CD4-positive, CD25-positive, alpha-beta regulatory T cell (primary cell): ENCODE results near the gene LRRC8D. TPM values are rescaled to one million over a fixed set of nuclear protein-coding genes. Genes with fewer than 3 reads are reported as not detected.
A peak's percentile ranks its signal among the peaks of the same experiment; 100 is the strongest.
"Not testable (repeated sequence)": the region's sequence is repeated elsewhere in the genome, so short reads cannot be mapped to it uniquely, and the experiment has no call there.

ENCODE experiments used
- ATAC-seq, 2 donors: fragments of 150-1000 bp; cut with Tn5 transposase; one replicate each; pipeline ENCODE4 v1.10.0; 2021; ENCODE audit warnings: low read depth in 2 of 2, moderate number of reproducible peaks in 2 of 2, moderate library complexity in 1 of 2
- DNase-seq, 3 donors: peaks; one replicate each; pipeline versions ENCODE4 v3.0.0 to v3.0.0-alpha.2; 2012 to 2022; ENCODE audit warnings: mixed read lengths in 1 of 3
- H3K27ac ChIP-seq: one replicate; pipeline ENCODE4 v1.7.0; 2013; ENCODE audit warnings: mild to moderate bottlenecking, low read length; ENCODE audit not compliant: insufficient read depth, poor library complexity, severe bottlenecking
- H3K27me3 ChIP-seq: one replicate; pipeline ENCODE4 v1.7.0; 2013; ENCODE audit warnings: low read length; ENCODE audit not compliant: control insufficient read depth, insufficient read depth
- H3K36me3 ChIP-seq: one replicate; pipeline ENCODE4 v1.7.0; 2013; ENCODE audit warnings: mild to moderate bottlenecking, low read length, moderate library complexity; ENCODE audit not compliant: control insufficient read depth, insufficient read depth
- H3K4me1 ChIP-seq: 2 replicates; pipeline ENCODE4 v1.7.0; 2013; ENCODE audit warnings: mild to moderate bottlenecking, low read length; ENCODE audit not compliant: insufficient read depth, control insufficient read depth, poor library complexity, severe bottlenecking
- H3K4me3 ChIP-seq: one replicate; pipeline ENCODE4 v1.7.0; 2013; ENCODE audit warnings: low read depth, mild to moderate bottlenecking, low read length, moderate library complexity
- H3K9me3 ChIP-seq, 2 experiments: 1 replicate in 1 of 2; 2 replicates in 1 of 2; pipeline ENCODE4 v1.7.0; 2013; ENCODE audit warnings: low read length in 2 of 2, mild to moderate bottlenecking in 1 of 2, moderate library complexity in 1 of 2; ENCODE audit not compliant: control insufficient read depth in 2 of 2
- H3K27ac Mint-ChIP-seq, 3 donors: one replicate each; pipeline ENCODE4 v1.8.0; 2020 to 2022; ENCODE audit warnings: mild to moderate bottlenecking in 3 of 3, mixed read lengths in 3 of 3, moderate library complexity in 2 of 3
- H3K27me3 Mint-ChIP-seq: one replicate; pipeline ENCODE4 v1.8.0; 2022; ENCODE audit warnings: mild to moderate bottlenecking, mixed read lengths
- H3K36me3 Mint-ChIP-seq: one replicate; pipeline ENCODE4 v1.8.0; 2020; ENCODE audit warnings: mixed read lengths
- H3K4me1 Mint-ChIP-seq, 4 donors: one replicate each; pipeline ENCODE4 v1.8.0; 2020 to 2022; ENCODE audit warnings: mixed read lengths in 4 of 4, mild to moderate bottlenecking in 1 of 4
- H3K4me3 Mint-ChIP-seq, 4 donors: one replicate each; pipeline ENCODE4 v1.8.0; 2020 to 2022; ENCODE audit warnings: mild to moderate bottlenecking in 4 of 4, mixed read lengths in 4 of 4, moderate library complexity in 3 of 4
- H3K9me3 Mint-ChIP-seq, 7 donors: one replicate each; pipeline ENCODE4 v1.8.0; 2020 to 2022; ENCODE audit warnings: mixed read lengths in 7 of 7, mild to moderate bottlenecking in 3 of 7, moderate library complexity in 2 of 7
- polyA plus RNA-seq, 4 donors: library from polyadenylated mRNA; unstranded; fragments of 300-500 nt; fragmentation: Illumina TruSeq; gene quantifications; one replicate each; pipeline ENCODE4 v1.2.3, GENCODE V29; 2021
- total RNA-seq: library from RNA; stranded (reverse); gene quantifications from one replicate; pipeline ENCODE4 v1.2.3, GENCODE V29; 2022

The LRRC8D gene
- total and polyA plus RNA-seq, 5 donors from 2014 or later = 23.6 to 69.0 (median 54.5) TPM

DNA sequence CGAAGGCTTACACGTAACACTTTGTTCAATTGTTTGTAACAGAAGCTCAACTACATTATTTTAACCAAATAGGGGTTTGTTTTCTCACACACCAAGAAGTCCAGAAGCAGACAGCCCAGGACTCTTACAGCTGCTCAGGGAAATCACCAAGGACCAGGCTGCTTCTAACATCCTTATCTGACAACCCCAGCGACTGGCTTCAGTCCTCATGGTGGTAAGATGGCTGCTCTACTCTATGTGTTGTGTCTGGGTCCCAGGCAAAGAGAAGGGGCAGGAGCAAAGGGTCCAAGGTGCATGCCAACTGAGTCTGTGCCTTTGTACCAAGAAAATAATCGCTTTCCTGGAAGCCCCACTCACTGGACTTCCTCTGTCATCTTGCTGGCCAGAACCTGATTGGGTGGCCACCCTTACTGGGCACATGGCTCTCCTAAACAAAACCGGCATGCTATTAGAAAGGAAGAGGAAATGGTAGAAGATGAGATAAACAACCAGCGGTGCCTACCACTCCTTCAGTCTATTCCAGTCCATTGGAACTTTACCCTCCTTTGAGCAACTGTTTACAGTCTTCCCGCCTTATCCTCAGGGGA, 34.1 kb upstream of the LRRC8D start:
- Mint-ChIP-seq H3K27me3 (no peaks in the 10 kb centered on the region), H3K4me3 (no peak overlapping the region), H3K4me1 (peaks cover 7 to 10% (median 9%) of the 10 kb centered on the region in 4 donors), H3K9me3 (no peaks in the 10 kb centered on the region), H3K36me3 (no peaks in the 10 kb centered on the region), H3K27ac (no peak overlapping the region)
- DNase-seq = no peak
- H3K36me3 ChIP-seq = no peaks in the 10 kb centered on the region
- no peaks in the 10 kb centered on the region for H3K9me3 ChIP-seq
- no peak for ATAC-seq
- peaks cover 5% of the 10 kb centered on the region for H3K4me1 ChIP-seq
- no peaks in the 10 kb centered on the region for H3K27me3 ChIP-seq
- no peak overlapping the region for H3K27ac ChIP-seq
- no peak overlapping the region for H3K4me3 ChIP-seq

DNA sequence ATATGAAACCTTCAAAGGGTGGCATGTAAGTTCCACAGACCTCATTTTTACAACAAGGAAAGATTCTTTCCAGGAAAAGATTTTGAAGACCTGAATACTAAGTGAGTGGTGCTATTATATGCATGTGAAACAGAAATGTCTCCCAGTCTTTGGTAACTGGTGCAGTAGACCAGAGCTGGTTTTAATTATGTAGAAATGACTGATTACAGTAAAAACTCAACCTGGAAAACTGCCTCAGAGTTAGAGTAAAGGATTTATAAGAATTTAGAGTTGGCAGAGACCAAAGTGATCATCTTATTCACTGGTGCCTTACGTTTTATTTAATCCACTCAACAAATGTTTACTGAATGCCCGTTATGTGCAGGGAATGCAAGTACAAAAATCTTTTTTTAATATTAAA, 30.2 kb upstream of the LRRC8D start:
- Histone ChIP-seq H3K4me1 (no peaks in the 10 kb centered on the region), H3K27me3 (no peaks in the 10 kb centered on the region), H3K4me3 (no peak overlapping the region), H3K9me3 (no peaks in the 10 kb centered on the region), H3K36me3 (no peaks in the 10 kb centered on the region), H3K27ac (no peak overlapping the region)
- Mint-ChIP-seq H3K27ac (no peak overlapping the region), H3K4me1 (no peaks in the 10 kb centered on the region), H3K27me3 (no peaks in the 10 kb centered on the region), H3K9me3 (peaks cover 0 to 2% (median 0%) of the 10 kb centered on the region in 7 donors), H3K36me3 (no peaks in the 10 kb centered on the region), H3K4me3 (no peak overlapping the region)
- ATAC-seq (no peak), DNase-seq (no peak)

DNA sequence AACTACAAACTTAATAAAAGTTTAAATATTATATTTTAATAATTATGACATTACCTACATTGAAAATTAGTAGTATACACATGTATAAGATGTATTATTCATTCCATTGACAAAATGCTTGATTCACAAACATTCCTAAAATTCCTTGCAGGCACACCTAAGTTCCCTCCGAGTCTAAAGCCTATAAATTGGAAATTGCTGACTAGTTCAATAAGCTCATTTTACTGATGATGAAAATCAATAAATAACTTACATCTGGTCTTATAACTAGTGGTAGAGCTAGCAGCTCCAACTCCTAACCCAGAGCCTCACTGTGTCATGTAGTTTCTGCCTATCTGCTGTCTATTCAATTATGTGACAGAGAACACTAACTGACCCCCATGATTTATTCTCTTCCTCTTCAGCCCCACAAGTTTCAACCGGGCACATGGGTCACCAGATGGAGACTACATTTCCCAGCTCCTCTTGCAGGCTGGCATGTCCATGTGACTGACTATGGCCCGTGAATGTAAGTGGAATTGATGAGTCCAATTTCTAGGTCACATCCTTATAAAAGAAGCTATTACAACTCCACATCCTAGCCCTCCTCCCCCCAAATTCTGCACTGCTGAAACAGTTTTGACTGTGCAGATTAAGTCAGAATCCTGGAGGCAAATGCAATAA, 29.6 kb upstream of the LRRC8D start:
- Histone ChIP-seq H3K9me3 (no peaks in the 10 kb centered on the region), H3K27ac (no peak overlapping the region), H3K4me3 (no peak overlapping the region), H3K36me3 (no peaks in the 10 kb centered on the region), H3K27me3 (no peaks in the 10 kb centered on the region), H3K4me1 (no peaks in the 10 kb centered on the region)
- ATAC-seq (no peak), DNase-seq (no peak)
- H3K36me3 Mint-ChIP-seq = no peaks in the 10 kb centered on the region
- H3K4me3 Mint-ChIP-seq = no peak overlapping the region
- peaks cover 0 to 3% (median 0%) of the 10 kb centered on the region in 4 donors for H3K4me1 Mint-ChIP-seq
- H3K27me3 Mint-ChIP-seq = no peaks in the 10 kb centered on the region
- H3K27ac Mint-ChIP-seq = no peak overlapping the region
- H3K9me3 Mint-ChIP-seq = peaks cover 0 to 2% (median 0%) of the 10 kb centered on the region in 7 donors

DNA sequence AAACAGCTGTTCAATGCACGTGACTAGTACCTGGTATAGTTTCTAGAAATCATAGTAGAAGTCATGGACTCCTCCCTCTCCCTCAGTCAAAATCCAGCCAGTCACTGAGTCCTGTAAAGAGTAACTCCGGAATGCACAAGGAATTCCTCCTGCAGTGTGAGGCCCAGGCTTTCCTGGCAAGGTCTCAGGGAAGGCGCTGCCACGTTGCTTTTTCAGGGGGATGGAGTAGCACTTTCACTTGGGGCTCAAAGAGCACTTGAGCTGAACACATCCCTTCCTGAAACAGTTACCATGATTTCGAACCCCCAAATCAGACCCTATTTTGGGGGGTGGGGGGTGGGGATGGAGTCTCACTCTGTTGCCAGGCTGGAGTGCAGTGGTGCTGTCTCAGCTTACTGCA, 26.4 kb upstream of the LRRC8D start:
- Mint-ChIP-seq H3K27ac (no peak overlapping the region), H3K9me3 (peaks cover 0 to 3% (median 0%) of the 10 kb centered on the region in 7 donors), H3K4me3 (no peak overlapping the region), H3K27me3 (peaks cover 4% of the 10 kb centered on the region), H3K4me1 (peaks cover 0 to 3% (median 0%) of the 10 kb centered on the region in 4 donors), H3K36me3 (no peaks in the 10 kb centered on the region)
- no peak for ATAC-seq
- H3K27me3 ChIP-seq = no peaks in the 10 kb centered on the region
- H3K36me3 ChIP-seq = no peaks in the 10 kb centered on the region
- H3K9me3 ChIP-seq = no peaks in the 10 kb centered on the region
- H3K4me3 ChIP-seq = no peak overlapping the region
- DNase-seq = no peak
- no peak overlapping the region for H3K27ac ChIP-seq
- no peaks in the 10 kb centered on the region for H3K4me1 ChIP-seq

DNA sequence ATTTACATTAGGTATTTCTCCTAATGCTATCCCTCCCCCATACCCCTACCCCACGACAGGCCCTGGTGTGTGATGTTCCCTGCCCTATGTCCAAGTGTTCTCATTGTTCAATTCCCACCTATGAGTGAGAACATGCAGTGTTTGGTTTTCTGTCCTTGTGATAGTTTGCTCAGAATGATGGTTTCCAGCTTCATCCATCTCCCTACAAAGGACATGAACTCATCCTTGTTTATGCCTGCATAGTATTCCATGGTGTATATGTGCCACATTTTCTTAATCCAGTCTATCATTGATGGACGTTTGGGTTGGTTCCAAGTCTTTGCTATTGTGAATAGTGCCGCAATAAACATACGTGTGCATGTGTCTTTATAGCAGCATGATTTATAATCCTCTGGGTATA, 25.3 kb upstream of the LRRC8D start:
- ATAC-seq, H3K9me3 Mint-ChIP-seq, H3K4me3 ChIP-seq, H3K36me3 Mint-ChIP-seq, H3K27ac Mint-ChIP-seq, DNase-seq, H3K4me1 ChIP-seq, H3K4me3 Mint-ChIP-seq, H3K4me1 Mint-ChIP-seq, H3K27me3 ChIP-seq, H3K27ac ChIP-seq, H3K36me3 ChIP-seq, H3K9me3 ChIP-seq: not testable (repeated sequence)
- H3K27me3 Mint-ChIP-seq = peaks cover 11% of the 10 kb centered on the region

DNA sequence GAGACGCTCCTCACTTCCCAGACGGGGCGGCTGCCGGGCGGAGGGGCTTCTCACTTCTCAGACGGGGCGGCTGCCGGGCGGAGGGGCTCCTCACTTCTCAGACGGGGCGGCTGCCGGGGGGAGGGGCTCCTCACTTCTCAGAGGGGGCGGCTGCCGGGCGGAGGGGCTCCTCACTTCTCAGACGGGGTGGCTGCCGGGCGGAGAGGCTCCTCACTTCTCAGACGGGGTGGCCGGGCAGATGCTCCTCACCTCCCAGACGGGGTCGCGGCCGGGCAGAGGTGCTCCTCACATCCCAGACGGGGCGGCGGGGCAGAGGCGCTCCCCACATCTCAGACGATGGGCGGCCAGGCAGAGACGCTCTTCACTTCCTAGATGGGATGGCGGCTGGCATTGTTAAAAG, 23.0 kb upstream of the LRRC8D start:
- not testable (repeated sequence) for H3K36me3 Mint-ChIP-seq, H3K27me3 ChIP-seq, H3K36me3 ChIP-seq, H3K4me3 Mint-ChIP-seq, H3K9me3 ChIP-seq, H3K9me3 Mint-ChIP-seq, H3K4me3 ChIP-seq, H3K27ac ChIP-seq, DNase-seq, ATAC-seq, H3K4me1 ChIP-seq, H3K4me1 Mint-ChIP-seq
- Mint-ChIP-seq H3K27me3 (peaks cover 11% of the 10 kb centered on the region), H3K27ac (peak overlapping the region in 1 of 3 donors; percentile 20)

DNA sequence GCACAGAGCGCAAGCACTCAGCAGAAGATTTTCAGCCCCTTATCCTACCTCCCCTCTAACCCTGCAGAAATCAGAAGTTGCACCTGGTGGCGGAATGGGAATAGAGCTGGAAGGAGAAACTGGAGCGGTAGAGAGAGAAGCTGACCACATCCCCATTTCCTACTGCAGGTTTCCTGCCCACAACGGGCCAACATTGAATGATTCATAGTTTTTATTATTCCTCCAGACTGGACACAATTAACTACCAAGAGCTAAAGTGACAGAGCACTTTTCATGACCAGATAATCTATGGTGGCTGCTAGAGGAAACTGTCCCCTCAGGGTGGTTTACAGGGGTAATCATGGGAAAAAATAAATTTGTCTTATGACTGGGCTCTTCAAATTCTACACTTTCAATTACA, 21.3 kb upstream of the LRRC8D start:
- Histone ChIP-seq H3K4me3 (no peak overlapping the region), H3K4me1 (no peaks in the 10 kb centered on the region), H3K36me3 (no peaks in the 10 kb centered on the region), H3K9me3 (no peaks in the 10 kb centered on the region), H3K27ac (no peak overlapping the region), H3K27me3 (no peaks in the 10 kb centered on the region)
- H3K9me3 Mint-ChIP-seq = peaks cover 0 to 1% (median 0%) of the 10 kb centered on the region in 7 donors
- no peak for ATAC-seq
- peaks cover 15% of the 10 kb centered on the region for H3K27me3 Mint-ChIP-seq
- no peak for DNase-seq
- no peak overlapping the region for H3K4me3 Mint-ChIP-seq
- H3K36me3 Mint-ChIP-seq = no peaks in the 10 kb centered on the region
- no peak overlapping the region for H3K27ac Mint-ChIP-seq
- H3K4me1 Mint-ChIP-seq = peaks cover 0 to 6% (median 1%) of the 10 kb centered on the region in 4 donors
